ENCODE data around the gene HK2.
"Not testable (repeated sequence)": the region's sequence is repeated elsewhere in the genome, so short reads cannot be mapped to it uniquely, and the experiment has no call there.

Gene HK2

GRCh38 chr2:74835831-74836674 is 2.1 kb downstream of the HK2 start:
- DNase-seq = no peak

GRCh38 chr2:74836675-74837401 is 2.9 kb downstream of the HK2 start:
- DNase-seq = no peak

GRCh38 chr2:74841641-74842040 is 7.7 kb downstream of the HK2 start:
- no peak for DNase-seq

GRCh38 chr2:74843433-74843832 is 9.5 kb downstream of the HK2 start:
- DNase-seq = no peak

GRCh38 chr2:74843899-74844298 is 10.0 kb downstream of the HK2 start:
- no peak for DNase-seq

GRCh38 chr2:74844752-74845151 is 10.8 kb downstream of the HK2 start:
- no peak for DNase-seq

- DNase-seq = peak; percentile 48
Measured at GRCh38 chr2:74845217-74845751, 11.4 kb downstream of the HK2 start.

- no peak for DNase-seq
Measured at GRCh38 chr2:74845991-74846390, 12.1 kb downstream of the HK2 start.

- DNase-seq = peak; percentile 9
Measured at GRCh38 chr2:74846481-74846880, 12.6 kb downstream of the HK2 start.

GRCh38 chr2:74847070-74847858 is 13.3 kb downstream of the HK2 start:
- peak; percentile 5 for DNase-seq

GRCh38 chr2:74849228-74849892 is 15.4 kb downstream of the HK2 start:
- DNase-seq = peak; percentile 36

GRCh38 chr2:74850496-74851190 is 16.7 kb downstream of the HK2 start:
- no peak for DNase-seq

- DNase-seq = no peak
Measured at GRCh38 chr2:74851191-74851566, 17.3 kb downstream of the HK2 start.

GRCh38 chr2:74853360-74853759 is 19.4 kb downstream of the HK2 start:
- DNase-seq = not testable (repeated sequence)

GRCh38 chr2:74854401-74854800 is 20.5 kb downstream of the HK2 start:
- no peak for DNase-seq

- DNase-seq = not testable (repeated sequence)
Measured at GRCh38 chr2:74855114-74855707, 21.3 kb downstream of the HK2 start.

- no peak for DNase-seq
Measured at GRCh38 chr2:74856004-74856578, 22.2 kb downstream of the HK2 start.

- no peak for DNase-seq
Measured at GRCh38 chr2:74856599-74856998, 22.7 kb downstream of the HK2 start.

GRCh38 chr2:74857215-74857614 is 23.3 kb downstream of the HK2 start:
- DNase-seq = no peak

- DNase-seq = no peak
Measured at GRCh38 chr2:74857725-74858124, 23.8 kb downstream of the HK2 start.

GRCh38 chr2:74858281-74858680 is 24.4 kb downstream of the HK2 start:
- no peak for DNase-seq
